GM12801 (cell line): ENCODE measurements around the gene HVCN1.

Experiments used
- CTCF ChIP-seq: IDR thresholded peaks from one replicate; pipeline ENCODE4 v1.5.1; 2011; ENCODE audit warnings: control low read depth; ENCODE audit not compliant: insufficient read length; ENCODE audit errors: extremely low read depth

The HVCN1 gene

DNA sequence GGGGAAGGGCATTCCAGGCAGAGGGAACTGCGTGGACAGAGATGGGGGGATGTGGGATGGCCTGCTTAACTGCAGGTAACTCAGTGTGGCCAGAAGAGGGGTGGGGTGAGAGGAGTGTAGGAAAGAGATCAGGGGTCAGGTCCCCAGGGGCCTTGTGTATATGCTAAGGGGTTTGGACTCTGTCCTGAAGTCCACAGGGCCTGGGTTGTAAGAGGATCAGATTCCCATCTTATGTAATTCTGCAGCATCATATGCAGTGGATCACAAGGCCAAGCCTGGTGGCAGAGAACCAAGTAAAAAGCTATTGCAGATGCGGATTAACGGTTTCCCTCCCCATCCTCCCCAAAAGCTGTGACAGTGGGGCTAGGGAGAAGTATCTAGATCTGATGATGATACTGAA, 66.3 kb downstream of the HVCN1 start:
- no peak for TF ChIP-seq CTCF

GRCh38 chr12:110619534-110619953, 69.4 kb downstream of the HVCN1 start:
- no peak for TF ChIP-seq CTCF

DNA sequence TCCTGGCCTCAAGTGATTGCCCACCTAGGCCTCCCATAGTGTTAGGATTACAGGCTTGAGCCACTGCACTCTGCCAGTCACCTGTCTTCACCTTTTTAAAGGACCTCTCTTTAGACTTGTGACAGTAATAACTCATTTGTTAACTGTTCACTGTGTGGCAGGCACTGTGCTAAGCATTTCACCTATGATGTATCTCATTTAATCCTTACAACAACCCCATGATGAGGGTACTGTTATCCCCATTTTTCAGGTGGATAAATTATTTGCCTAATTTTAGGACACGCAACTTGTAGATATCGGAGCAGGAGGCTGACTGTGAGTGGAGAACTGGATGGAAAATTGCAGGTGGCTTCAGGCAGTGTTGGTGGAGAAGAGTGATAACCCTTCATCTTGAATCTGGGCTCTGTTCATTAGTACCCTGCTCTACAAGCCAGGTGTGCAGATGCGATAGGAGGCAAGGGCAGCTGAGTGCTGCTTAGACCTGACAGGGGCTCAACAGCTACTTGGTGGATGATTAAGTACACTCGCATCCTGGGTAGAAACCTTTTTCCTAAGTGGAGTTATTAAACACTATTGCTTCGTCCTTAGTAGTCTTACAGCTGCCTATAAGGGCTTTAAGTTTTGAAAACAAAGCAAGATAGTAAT, 72.3 kb downstream of the HVCN1 start:
- TF ChIP-seq CTCF: no peak

DNA sequence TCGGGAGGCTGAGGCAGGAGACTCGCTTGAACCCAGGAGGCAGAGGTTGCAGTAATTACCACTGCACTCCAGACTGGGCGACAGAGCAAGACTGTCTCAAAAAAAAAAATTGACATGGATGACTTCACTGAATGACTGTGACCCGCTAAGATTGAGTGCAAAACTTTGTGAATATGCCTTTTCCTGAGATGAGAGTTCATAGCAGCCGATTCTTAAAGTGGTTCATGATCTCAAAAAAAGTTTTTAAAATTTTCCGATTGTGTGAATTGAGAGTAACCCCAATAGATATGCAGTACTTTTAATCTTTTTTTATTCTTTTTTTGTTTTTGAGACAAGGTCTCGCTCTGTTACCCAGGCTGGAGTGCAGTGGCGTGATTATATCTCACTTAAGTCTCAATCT, 73.7 kb downstream of the HVCN1 start:
- TF ChIP-seq CTCF: no peak

GRCh38 chr12:110613771-110614684, 74.9 kb downstream of the HVCN1 start, which contains the start of gene TCTN1:
TSS of gene TCTN1 (plus strand) at chr12:110614129. CDS start at chr12:110614183, 54 bp downstream.
- TF ChIP-seq CTCF: no peak

DNA sequence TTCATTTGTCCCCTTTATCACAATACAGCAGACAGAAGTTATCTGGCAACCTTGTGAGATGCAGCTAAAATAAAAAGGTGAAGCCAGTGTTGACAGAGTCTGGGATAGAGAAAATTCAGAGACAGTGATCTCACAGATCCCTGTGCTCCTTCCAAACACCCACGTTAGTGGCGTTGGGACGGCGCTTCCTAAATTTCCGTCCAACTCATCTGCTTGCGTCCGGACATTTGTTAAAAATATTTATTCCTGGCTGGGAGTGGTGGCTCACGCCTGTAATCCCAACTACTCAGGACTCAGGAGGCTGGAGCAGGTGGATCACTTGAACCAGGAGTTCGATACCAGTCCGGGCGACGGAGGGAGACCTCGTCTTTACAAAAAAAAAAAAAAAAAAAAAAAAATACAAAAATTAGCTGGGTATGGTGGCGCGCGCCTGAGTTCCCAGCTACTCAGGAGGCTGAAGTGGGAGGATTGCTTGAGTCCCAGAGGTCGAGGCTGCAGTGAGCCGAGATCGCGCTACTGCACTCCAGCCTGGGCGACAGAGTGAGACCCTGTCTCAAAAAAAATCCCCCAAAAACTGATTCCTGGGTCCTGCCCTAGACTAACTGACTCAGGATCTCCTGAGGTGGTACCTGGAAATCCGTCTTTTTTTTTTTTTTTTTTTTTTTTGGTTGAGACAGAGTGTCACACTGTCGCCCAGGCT, 75.7 kb downstream of the HVCN1 start:
- no peak for TF ChIP-seq CTCF

DNA sequence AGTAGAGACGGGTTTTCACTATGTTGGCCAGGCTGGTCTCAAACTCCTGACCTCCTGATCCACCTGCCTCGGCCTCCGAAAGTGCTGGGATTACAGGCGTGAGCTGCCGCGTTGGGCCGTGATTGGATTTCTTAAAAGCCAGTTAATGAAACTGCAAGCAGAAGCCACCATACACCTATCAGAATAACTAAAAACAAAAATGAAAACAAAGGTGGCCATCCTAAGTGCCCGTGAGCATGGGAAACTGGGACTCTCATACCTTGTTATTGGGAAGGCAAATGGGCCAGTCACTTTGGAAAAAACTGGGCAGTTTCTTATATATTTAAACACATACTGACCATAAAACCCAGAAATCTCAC, 82.7 kb downstream of the HVCN1 start:
- TF ChIP-seq CTCF: no peak
